Stimulated activated CD8-positive, alpha-beta memory T cell treated with anti-CD3 and anti-CD28 coated beads, Interleukin-4, amount 100 ng/mL, for 1 hour (primary cell): Measurements from ENCODE around the gene PGAM1.
A peak's percentile ranks its signal among the peaks of the same experiment; 100 is the strongest.
"Not testable (repeated sequence)": the region's sequence is repeated elsewhere in the genome, so short reads cannot be mapped to it uniquely, and the experiment has no call there.

Experiments
- DNase-seq, 2 donors: peaks; one replicate each; pipeline ENCODE4 v3.0.0-alpha.2; 2020; ENCODE audit warnings: low read depth in 2 of 2, low spot score in 1 of 2

PGAM1 gene

DNA sequence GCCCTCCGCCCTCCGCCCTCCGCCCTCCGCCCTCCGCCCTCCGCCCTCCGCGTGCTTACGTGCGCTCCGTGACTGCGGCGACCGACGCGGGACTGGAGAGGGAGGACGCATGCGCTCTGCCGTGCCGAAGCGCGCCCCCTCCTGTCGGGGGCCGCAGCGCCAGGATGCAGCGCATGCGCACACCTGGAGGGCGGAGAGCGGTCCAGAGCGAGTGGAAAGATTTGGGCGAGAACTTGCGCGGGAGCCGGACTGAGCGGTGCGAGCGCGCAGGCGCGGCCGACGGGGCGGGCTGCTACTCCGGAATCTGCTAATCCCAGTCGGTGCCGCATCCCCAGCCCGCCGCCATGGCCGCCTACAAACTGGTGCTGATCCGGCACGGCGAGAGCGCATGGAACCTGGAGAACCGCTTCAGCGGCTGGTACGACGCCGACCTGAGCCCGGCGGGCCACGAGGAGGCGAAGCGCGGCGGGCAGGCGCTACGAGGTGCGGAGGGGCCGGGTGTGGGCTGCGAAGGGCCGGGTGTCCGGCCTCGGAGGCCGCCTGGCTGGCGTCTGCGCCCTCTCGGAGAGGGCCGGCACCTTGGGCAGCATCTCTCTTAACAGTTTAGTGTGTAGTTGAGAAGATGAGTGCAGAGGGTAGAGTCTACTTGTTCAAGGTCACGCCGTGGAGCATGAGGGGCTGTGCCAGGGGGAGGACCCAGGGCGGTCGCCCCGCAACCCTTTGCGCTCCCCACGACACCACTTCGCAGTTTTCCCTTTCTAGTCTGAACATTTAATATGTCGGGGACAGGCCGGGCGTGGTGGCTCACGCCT, at the start of gene PGAM1:
PGAM1 (plus strand) TSS at position 228 of the 812 bp plus-strand sequence; CDS start at position 345, 117 bp downstream.
- peak; percentile 83 to 90 for DNase-seq

- no peak for DNase-seq
Measured at GRCh38 chr10:97376413-97376812, 49.6 kb upstream of the PGAM1 start.

- no peak for DNase-seq
Measured at GRCh38 chr10:97378933-97379921, 46.8 kb upstream of the PGAM1 start.

DNA sequence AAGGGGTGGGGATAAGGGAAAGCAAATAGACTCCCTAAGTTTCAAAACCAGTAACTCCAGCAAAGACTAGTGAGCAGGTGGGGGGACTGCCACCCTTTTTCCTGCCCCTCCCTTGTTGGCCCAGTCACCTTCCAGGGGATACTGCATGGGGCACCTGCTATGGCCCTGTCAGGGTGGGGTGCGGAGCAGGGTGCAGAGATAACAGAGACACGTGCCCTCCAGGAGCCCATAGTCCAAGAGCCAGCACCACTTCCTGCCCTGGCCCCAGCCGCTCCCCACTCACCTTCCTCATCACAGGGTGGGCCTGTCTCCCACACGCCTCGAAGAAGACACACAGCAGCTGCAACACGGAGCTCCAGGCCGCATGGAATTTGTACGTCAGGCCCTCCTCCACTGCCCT, 45.5 kb upstream of the PGAM1 start:
- no peak for DNase-seq

GRCh38 chr10:97381626-97382025, 44.4 kb upstream of the PGAM1 start:
- no peak for DNase-seq

DNA sequence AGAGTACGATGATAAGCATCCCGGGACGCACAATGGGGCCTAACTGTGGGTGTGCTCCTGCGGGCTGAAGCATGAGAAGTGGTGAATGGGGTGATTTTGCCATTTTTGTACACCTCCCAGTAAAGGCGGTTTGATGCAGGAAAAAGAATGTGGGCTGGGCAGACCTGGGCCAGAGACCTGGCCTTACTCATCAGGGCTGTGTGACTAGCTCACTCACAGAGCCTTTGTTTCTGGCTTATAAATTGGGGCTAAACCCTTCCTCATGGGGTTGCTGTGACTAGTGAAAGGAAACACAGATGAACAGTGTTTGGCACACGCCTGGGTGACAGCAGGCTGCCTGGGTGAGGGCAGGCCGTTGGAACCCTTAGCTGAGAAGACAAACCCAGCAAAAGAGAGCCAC, 42.8 kb upstream of the PGAM1 start:
- no peak for DNase-seq

DNA sequence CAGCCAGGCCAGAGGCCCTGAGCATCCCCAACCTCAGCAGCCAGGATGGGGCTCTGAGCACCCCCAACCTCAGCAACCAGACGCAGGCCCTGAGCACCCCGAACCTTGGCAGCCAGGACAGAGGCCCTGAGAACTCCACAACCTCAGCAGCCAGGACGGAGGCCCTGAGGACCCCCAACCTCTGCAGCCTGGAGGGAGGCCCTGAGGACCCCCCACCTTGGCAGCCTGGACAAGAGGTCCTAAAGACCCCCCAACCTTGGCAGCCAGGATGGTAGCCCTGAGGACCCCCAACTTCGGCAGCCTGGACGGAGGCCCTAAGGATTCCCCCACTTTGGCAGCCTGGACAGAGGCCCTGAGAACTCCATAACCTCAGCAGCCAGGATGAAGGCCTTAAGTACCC, 41.8 kb upstream of the PGAM1 start:
- DNase-seq = no peak

DNA sequence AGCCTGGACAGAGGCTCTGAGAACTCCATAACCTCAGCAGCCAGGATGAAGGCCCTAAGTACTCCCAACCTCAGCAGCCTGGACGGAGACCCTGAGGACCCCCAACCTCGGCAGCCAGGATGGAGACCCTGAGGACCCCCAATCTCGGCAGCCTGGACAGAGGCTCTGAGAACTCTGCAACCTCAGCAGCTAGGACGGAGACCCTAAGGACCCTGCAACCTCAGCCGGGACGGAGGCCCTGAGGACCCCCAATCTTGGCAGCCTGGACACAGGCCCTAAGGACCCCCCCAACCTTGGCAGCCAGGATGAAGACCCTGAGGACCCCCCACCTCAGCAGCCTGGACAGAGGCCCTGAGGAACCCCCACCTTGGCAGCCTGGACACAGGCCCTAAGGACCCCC, 41.4 kb upstream of the PGAM1 start:
- DNase-seq = no peak

DNA sequence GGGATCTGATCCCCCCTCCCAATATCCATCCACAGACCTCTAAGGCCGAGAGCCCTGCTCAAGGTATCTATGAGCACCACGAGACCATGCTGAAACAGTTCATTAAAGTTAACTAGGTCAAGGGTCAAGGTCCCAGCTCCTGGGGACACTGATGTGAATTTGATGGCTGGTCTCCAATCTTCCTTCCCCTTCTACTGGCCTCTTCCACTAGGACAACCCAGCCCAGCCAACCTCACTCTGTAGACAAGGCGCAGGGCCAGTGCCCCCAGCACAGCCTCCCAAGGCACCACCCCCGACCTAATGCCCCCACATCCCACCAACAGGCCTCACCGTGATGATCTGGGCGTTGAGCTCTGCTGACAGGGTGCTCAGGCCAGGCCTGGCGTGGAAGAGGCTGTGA, 40.4 kb upstream of the PGAM1 start:
- DNase-seq = no peak

DNA sequence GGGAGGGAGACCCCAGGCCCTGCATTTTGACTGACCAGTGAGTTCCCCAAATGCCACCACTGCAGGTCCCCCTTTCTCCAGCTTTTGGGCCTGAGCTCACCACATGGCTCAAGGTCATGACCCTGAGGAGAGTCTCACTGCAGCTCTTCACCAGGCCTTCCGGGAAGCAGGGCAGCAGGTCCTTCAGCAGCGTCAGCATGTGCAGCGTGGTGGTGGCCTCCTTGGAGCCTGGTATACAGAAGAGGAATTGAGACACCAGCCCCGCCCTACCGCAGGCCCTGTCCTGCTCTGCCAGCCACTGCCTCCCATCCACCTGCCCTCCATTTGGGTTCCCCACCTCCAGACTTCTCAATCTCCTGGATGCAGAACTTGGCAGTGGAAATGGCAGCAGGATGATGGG, 37.8 kb upstream of the PGAM1 start:
- no peak for DNase-seq

- no peak for DNase-seq
Measured at GRCh38 chr10:97390091-97390490, 35.9 kb upstream of the PGAM1 start.

DNA sequence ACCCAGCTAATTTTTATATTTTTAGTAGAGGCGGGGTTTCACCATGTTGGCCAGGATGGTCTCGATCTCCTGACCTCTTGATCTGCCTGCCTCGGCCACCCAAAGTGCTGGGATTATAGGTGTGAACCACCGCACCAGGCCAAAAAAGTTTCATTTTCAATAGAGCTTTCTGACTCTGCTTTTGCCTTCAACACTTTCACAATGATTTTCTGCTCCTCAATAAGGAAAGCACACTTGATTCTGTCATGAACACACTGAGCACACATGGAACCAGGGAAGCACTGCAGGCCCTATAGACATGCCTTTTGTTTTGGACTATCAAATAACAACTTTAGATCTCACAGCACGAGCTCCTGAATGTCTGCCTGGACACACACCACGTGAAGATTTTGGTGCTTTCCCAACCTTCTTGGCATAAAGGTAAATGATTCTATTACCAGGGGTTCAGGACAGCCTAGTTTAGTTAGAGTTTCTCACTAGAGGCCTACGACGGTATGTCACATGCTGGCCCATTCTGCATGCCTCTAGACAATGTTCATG, 32.9 kb upstream of the PGAM1 start:
- DNase-seq = no peak

DNA sequence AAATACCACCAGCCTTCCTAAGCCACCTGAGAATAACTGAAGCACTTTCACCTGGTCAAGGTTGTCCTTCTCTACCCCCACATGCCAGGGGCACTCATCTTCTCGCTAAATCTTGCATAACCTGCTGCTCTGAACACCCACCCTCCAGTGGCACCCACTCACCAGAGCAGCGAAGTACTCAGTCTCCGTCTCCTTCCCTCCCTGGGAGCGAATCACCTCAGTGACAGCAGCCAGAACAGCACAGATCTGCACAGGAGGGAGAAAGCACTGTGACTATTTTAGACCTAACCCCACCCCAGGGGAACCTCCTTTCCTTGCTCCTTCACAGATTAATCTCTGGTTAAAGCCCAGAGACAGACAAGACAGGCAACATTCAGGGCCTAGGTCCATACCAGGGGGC, 29.9 kb upstream of the PGAM1 start:
- no peak for DNase-seq

- DNase-seq = no peak
Measured at GRCh38 chr10:97399843-97400545, 26.0 kb upstream of the PGAM1 start.

- peak; percentile 52 to 59 for DNase-seq
Measured at GRCh38 chr10:97400665-97401454, 25.1 kb upstream of the PGAM1 start, which contains the start of gene RRP12. RRP12 (minus strand) TSS chr10:97401340; CDS start chr10:97401231, 109 bp downstream.

DNA sequence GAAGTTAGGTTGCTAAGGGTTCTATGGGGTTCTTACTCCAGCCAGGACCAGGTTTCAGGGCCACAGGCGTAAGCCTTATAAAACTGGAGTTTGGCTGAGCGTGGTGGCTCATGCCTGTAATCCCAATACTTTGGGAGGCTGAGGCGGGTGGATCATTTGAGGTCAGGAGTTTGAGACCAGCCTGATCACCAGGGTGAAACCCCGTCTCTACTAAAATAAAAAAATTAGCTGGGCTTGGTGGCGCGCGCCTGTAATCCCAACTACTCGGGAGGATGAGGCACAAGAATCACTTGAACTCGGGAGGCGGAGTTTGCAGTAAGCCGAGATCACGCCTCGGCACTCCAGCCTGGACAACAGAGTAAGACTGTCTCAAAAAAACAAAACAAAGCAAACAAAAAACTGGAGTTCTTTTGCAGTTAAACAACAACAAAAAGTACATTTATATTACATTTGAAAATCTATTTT, 24.5 kb upstream of the PGAM1 start:
- DNase-seq = no peak

DNA sequence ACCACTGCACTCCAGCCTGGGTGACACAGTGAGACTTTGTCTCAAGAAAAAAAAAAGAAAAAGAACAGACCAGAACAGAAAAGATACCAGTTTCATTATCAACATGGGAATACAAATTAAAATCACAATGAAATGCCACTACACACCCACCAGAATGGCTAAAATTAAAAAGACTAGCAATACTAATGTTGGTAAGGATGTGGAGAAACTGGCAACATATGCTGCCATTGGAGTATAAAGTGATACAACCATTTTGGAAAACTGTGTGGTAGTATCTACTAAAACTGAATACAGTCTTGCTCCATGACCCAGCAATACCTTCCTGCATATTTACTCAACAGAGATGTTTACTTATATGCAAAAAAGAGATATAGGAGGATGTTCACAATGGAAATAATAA, 21.9 kb upstream of the PGAM1 start:
- DNase-seq = no peak

GRCh38 chr10:97406064-97406463, 19.9 kb upstream of the PGAM1 start:
- no peak for DNase-seq

- DNase-seq = not testable (repeated sequence)
Measured at GRCh38 chr10:97406483-97406882, 19.5 kb upstream of the PGAM1 start.
